Measurements from ENCODE around the gene CEP164.

The CEP164 gene

DNA sequence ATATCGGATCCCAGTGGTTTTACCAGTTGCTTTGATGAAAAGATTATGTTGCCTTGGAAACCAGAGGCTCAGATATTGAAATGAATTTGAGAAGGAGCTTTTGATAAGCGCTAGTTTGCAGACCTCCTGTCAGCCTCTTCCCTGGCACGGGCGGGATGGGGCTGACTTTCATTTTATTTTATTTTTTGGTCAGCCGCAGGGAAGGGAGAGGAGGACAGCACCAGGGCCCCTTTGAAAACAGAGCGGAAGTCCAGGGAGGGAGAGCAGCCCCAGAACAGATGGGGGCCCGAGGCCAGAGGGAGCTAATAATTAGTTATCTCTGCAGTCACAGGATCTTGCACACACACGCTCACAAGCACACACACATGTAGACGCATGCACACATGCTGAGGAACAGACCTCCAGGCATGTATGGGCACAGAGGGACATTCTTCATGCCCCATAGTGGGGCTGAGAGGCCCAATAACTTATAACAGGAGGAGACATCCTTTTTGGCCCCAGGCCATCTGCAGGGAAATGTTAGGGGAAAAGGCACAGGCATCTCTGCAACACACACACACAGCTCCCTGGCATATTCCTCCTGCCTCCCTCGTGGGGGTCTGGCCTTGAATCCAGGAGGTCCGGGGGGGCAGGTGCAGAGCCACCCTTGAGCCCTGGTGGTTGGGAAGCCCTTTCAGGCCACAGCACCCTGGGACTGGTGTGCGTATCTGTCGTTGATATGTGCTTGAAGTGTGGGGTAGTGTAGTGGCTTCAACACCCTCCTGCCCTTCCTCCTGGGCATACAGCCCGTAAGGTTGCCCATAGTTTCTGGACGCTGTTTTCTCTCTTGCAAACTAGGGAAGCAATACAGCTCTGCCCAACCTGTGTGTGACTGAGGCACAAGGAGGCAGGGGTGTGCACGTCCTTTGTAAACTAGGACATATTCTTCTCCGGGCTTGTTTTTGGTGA, 117.3 kb downstream of the CEP164 start:
- no peak overlapping the region for H3K27ac ChIP-seq (ENCODE audit: extremely low read depth, low read depth, low read length)
- H3K9me3 ChIP-seq (ENCODE audit: control insufficient read depth, insufficient read depth, low read depth, low read length), result no peaks in the 10 kb centered on the region
- TF ChIP-seq ZIC2 (tag by site-specific recombination; IDR thresholded peaks at IDR 0.05), result peak; percentile 26; the same call in 1 of the 2 replicates
- TF ChIP-seq ZNF830 (tag by site-specific recombination; IDR thresholded peaks at IDR 0.05; ENCODE audit: low read depth), result no peak
- peak; percentile 16; the same call in 1 of the 2 replicates for TF ChIP-seq GLIS1 (tag by site-specific recombination; IDR thresholded peaks at IDR 0.05)
- no peaks in the 10 kb centered on the region for H3K4me1 ChIP-seq (ENCODE audit: control insufficient read depth, insufficient read depth, low read length)
- no peak overlapping the region for H3K4me3 ChIP-seq (ENCODE audit: low read depth, low read length)
- ChIA-PET POLR2A (no interaction called here), CTCF (interaction anchor here (0.5 to 3.9 kb wide), 10 partner anchors 15 to 501 kb away, joined by 3 to 28 read pairs (median 4); no protein-coding TSS in a partner anchor)
- H3K36me3 ChIP-seq (ENCODE audit: control insufficient read depth in 2 of 2, insufficient read depth in 1 of 2, low read length in 2 of 2), result no peaks in the 10 kb centered on the region

- POLR2A ChIA-PET, result no interaction called here
- Histone ChIP-seq H3K4me3 (ENCODE audit: low read depth, low read length) (no peak overlapping the region), H3K9me3 (ENCODE audit: control insufficient read depth, insufficient read depth, low read depth, low read length) (no peaks in the 10 kb centered on the region), H3K4me1 (ENCODE audit: control insufficient read depth, insufficient read depth, low read length) (no peaks in the 10 kb centered on the region), H3K36me3 (ENCODE audit: control insufficient read depth in 2 of 2, insufficient read depth in 1 of 2, low read length in 2 of 2) (no peaks in the 10 kb centered on the region), H3K27ac (ENCODE audit: extremely low read depth, low read depth, low read length) (no peak overlapping the region)
- CTCF ChIA-PET, result interaction anchor here (0.6 to 1.6 kb wide), 2 partner anchors 23 to 168 kb away, joined by 3 to 5 read pairs; no protein-coding TSS in a partner anchor
- TF ChIP-seq, protein P1, sequence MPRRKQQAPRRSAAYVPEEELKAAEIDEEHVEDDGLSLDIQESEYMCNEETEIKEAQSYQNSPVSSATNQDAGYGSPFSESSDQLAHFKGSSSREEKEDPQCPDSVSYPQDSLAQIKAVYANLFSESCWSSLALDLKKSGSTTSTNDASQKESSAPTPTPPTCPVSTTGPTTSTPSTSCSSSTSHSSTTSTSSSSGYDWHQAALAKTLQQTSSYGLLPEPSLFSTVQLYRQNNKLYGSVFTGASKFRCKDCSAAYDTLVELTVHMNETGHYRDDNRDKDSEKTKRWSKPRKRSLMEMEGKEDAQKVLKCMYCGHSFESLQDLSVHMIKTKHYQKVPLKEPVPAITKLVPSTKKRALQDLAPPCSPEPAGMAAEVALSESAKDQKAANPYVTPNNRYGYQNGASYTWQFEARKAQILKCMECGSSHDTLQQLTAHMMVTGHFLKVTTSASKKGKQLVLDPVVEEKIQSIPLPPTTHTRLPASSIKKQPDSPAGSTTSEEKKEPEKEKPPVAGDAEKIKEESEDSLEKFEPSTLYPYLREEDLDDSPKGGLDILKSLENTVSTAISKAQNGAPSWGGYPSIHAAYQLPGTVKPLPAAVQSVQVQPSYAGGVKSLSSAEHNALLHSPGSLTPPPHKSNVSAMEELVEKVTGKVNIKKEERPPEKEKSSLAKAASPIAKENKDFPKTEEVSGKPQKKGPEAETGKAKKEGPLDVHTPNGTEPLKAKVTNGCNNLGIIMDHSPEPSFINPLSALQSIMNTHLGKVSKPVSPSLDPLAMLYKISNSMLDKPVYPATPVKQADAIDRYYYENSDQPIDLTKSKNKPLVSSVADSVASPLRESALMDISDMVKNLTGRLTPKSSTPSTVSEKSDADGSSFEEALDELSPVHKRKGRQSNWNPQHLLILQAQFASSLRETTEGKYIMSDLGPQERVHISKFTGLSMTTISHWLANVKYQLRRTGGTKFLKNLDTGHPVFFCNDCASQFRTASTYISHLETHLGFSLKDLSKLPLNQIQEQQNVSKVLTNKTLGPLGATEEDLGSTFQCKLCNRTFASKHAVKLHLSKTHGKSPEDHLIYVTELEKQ (tag by site-specific recombination; IDR thresholded peaks at IDR 0.05; ENCODE audit: borderline replicate concordance), result no peak
- TF ChIP-seq GLIS1 (tag by site-specific recombination; IDR thresholded peaks at IDR 0.05), result peak; percentile 61
Observed at GRCh38 chr11:117449111-117449693, 121.5 kb downstream of the CEP164 start.

- TF ChIP-seq ZNF112 (tag by site-specific recombination; IDR thresholded peaks at IDR 0.05) (no peak), ZNF558 (tag by site-specific recombination; IDR thresholded peaks at IDR 0.05) (peak; percentile 98), HOXA7 (CRISPR knock-in tag; IDR thresholded peaks at IDR 0.05; ENCODE audit: borderline replicate concordance) (no peak), ZNF48 (tag by site-specific recombination; IDR thresholded peaks at IDR 0.05) (no peak), GLIS2 (tag by site-specific recombination; IDR thresholded peaks at IDR 0.05) (no peak)
- ChIA-PET CTCF (interaction anchor here (0.6 to 3.7 kb wide), 2 partner anchors 11 to 27 kb away, joined by 5 to 10 read pairs; no protein-coding TSS in a partner anchor), POLR2A (no interaction called here)
- H3K36me3 ChIP-seq (ENCODE audit: control insufficient read depth in 2 of 2, insufficient read depth in 1 of 2, low read length in 2 of 2), result no peaks in the 10 kb centered on the region
- no peaks in the 10 kb centered on the region for H3K4me1 ChIP-seq (ENCODE audit: control insufficient read depth, insufficient read depth, low read length)
- no peak overlapping the region for H3K4me3 ChIP-seq (ENCODE audit: low read depth, low read length)
- H3K27ac ChIP-seq (ENCODE audit: extremely low read depth, low read depth, low read length), result no peak overlapping the region
- H3K9me3 ChIP-seq (ENCODE audit: control insufficient read depth, insufficient read depth, low read depth, low read length), result no peaks in the 10 kb centered on the region
Observed at GRCh38 chr11:117453886-117454563, 126.4 kb downstream of the CEP164 start.

GRCh38 chr11:117454564-117454917, 126.9 kb downstream of the CEP164 start:
- H3K4me3 ChIP-seq (ENCODE audit: low read depth, low read length), result no peak overlapping the region
- H3K27ac ChIP-seq (ENCODE audit: extremely low read depth, low read depth, low read length), result no peak overlapping the region
- ChIA-PET POLR2A (no interaction called here), CTCF (interaction anchor here (0.6 kb wide), 1 partner anchor 10 kb away, joined by 5 read pairs; no protein-coding TSS in a partner anchor)
- no peaks in the 10 kb centered on the region for H3K4me1 ChIP-seq (ENCODE audit: control insufficient read depth, insufficient read depth, low read length)
- TF ChIP-seq MZF1 (tag by site-specific recombination; IDR thresholded peaks at IDR 0.05; ENCODE audit: borderline replicate concordance) (no peak), OVOL3 (tag by site-specific recombination; IDR thresholded peaks at IDR 0.05) (no peak), ZNF629 (tag by site-specific recombination; IDR thresholded peaks at IDR 0.05) (no peak), GLIS2 (tag by site-specific recombination; IDR thresholded peaks at IDR 0.05) (no peak), ZNF16 (tag by site-specific recombination; IDR thresholded peaks at IDR 0.05; ENCODE audit: low read depth) (no peak)
- H3K9me3 ChIP-seq (ENCODE audit: control insufficient read depth, insufficient read depth, low read depth, low read length), result no peaks in the 10 kb centered on the region
- H3K36me3 ChIP-seq (ENCODE audit: control insufficient read depth in 2 of 2, insufficient read depth in 1 of 2, low read length in 2 of 2), result no peaks in the 10 kb centered on the region

Measured in HEK293 (cell line).